GM13977 (cell line): ENCODE results near the gene ZDHHC14.

Experiments
- DNase-seq: peaks from one replicate; pipeline ENCODE4 v3.0.0; 2012; ENCODE audit warnings: low spot score
- CTCF ChIP-seq: IDR thresholded peaks from 2 replicates; pipeline ENCODE4 v1.5.1; 2012; ENCODE audit warnings: mild to moderate bottlenecking, control low read depth; ENCODE audit not compliant: insufficient read depth; ENCODE audit errors: extremely low read depth, missing control alignments
- in situ Hi-C: fragments of 300-500 bp; cut with MboI; formaldehyde crosslinking; loops from one replicate; pipeline ENCODE4 v1.12.0; 2022; ENCODE audit warnings: low sequenced_read_pairs, low pct_unique_long_range_greater_than_20kb, mixed read lengths, inconsistent platforms; ENCODE audit not compliant: unreplicated experiment

The ZDHHC14 gene

GRCh38 chr6:157628463-157628862 lies 247.5 kb downstream of the ZDHHC14 start:
- TF ChIP-seq CTCF, result no peak
- in situ Hi-C loops, result no loop called here
- no peak for DNase-seq

GRCh38 chr6:157629220-157629619 lies 248.2 kb downstream of the ZDHHC14 start:
- in situ Hi-C loops, result no loop called here
- DNase-seq, result no peak
- no peak for TF ChIP-seq CTCF

GRCh38 chr6:157630463-157631080 lies 249.6 kb downstream of the ZDHHC14 start:
- DNase-seq, result no peak
- in situ Hi-C loops, result no loop called here
- no peak for TF ChIP-seq CTCF

GRCh38 chr6:157631412-157631811 lies 250.4 kb downstream of the ZDHHC14 start:
- in situ Hi-C loops, result no loop called here
- TF ChIP-seq CTCF, result no peak

GRCh38 chr6:157631838-157632614 lies 251.0 kb downstream of the ZDHHC14 start:
- TF ChIP-seq CTCF, result no peak
- no peak for DNase-seq
- in situ Hi-C loops, result no loop called here

More at GRCh38 chr6:157631412-157631811, 250.4 kb downstream of the ZDHHC14 start:
- DNase-seq, result no peak

- DNase-seq, result no peak
- in situ Hi-C loops, result no loop called here
- TF ChIP-seq CTCF, result no peak
These were observed 251.8 kb downstream of the ZDHHC14 start for GRCh38 chr6:157632821-157633220.
